B cell (primary cell): ENCODE results near the gene SCMH1. TPM values are rescaled to one million over a fixed set of nuclear protein-coding genes. Genes with fewer than 3 reads are reported as not detected.

Experiments
- ATAC-seq: fragments of 200-7000 bp; cut with Tn5 transposase; one replicate; pipeline ENCODE4 v1.10.0; 2021; ENCODE audit warnings: low read depth, mild to moderate bottlenecking, moderate number of reproducible peaks, moderate library complexity
- CTCF ChIA-PET: fragments of 350-600 bp; sonication (Branson Sonifier 250); formaldehyde crosslinking; loops from one replicate; lab custom pipeline; 2021; ENCODE audit warnings: antibody characterized with exemption, inconsistent platforms; lab: Charles Lee
- POLR2A ChIA-PET: fragments of 350-600 bp; sonication (Branson Sonifier 250); formaldehyde crosslinking; loops from one replicate; lab custom pipeline; 2021; ENCODE audit warnings: antibody characterized with exemption; lab: Charles Lee
- DNase-seq: peaks from one replicate; pipeline ENCODE4 v3.0.0; 2013
- H2AFZ ChIP-seq: 2 replicates; pipeline ENCODE4 v1.6.1; 2012; ENCODE audit warnings: mild to moderate bottlenecking, low read depth, low read length; ENCODE audit not compliant: insufficient read depth, poor library complexity, severe bottlenecking
- H3K27ac ChIP-seq, 2 donors: 1 replicate in 1 of 2; 2 replicates in 1 of 2; pipeline ENCODE4 v1.5.1; 2012 to 2013; ENCODE audit warnings: low read length in 2 of 2, mild to moderate bottlenecking in 2 of 2, moderate library complexity in 1 of 2
- H3K27me3 ChIP-seq, 4 experiments: fragments of 200-600 bp in 1 of 4; sonication (generic) in 1 of 4; replicated peaks in 1 of 4; 1 replicate in 2 of 4; 2 replicates in 2 of 4; pipeline versions ENCODE4 v1.6.1 to v1.7.0; 2013 to 2016; ENCODE audit warnings: low read length in 3 of 4, mild to moderate bottlenecking in 2 of 4, mixed read lengths in 1 of 4, moderate library complexity in 1 of 4; ENCODE audit not compliant: insufficient read depth in 4 of 4, control insufficient read depth in 3 of 4; ENCODE audit errors: control extremely low read depth in 1 of 4
- H3K36me3 ChIP-seq, 2 experiments: replicated peaks in 1 of 2; 1 replicate in 1 of 2; 2 replicates in 1 of 2; pipeline versions ENCODE4 v1.6.1 to v1.7.1; 2013; ENCODE audit warnings: low read length in 1 of 2; ENCODE audit not compliant: insufficient read depth in 2 of 2, control insufficient read depth in 1 of 2; ENCODE audit errors: control extremely low read depth in 1 of 2, extremely low read depth in 1 of 2
- H3K4me1 ChIP-seq, 2 donors: fragments of 200-600 bp in 1 of 2; sonication (generic) in 1 of 2; 1 replicate in 1 of 2; 2 replicates in 1 of 2; pipeline versions ENCODE4 v1.5.1 to v1.6.1; 2013 to 2017; ENCODE audit warnings: low read length in 2 of 2; ENCODE audit not compliant: control insufficient read depth in 2 of 2, insufficient read depth in 2 of 2
- H3K4me2 ChIP-seq: replicated peaks from 2 replicates; pipeline ENCODE3; 2012; ENCODE audit warnings: mild to moderate bottlenecking, low read depth, low read length; ENCODE audit not compliant: poor library complexity, severe bottlenecking
- H3K4me3 ChIP-seq, 5 experiments: fragments of 200-600 bp in 1 of 5; sonication (generic) in 1 of 5; 1 replicate in 3 of 5; 2 replicates in 2 of 5; pipeline versions ENCODE4 v1.5.1 to v1.7.0; 2011 to 2016; ENCODE audit warnings: low read length in 4 of 5, mild to moderate bottlenecking in 4 of 5, low read depth in 2 of 5, control low read depth in 1 of 5, moderate library complexity in 1 of 5; ENCODE audit not compliant: insufficient read depth in 1 of 5; ENCODE audit errors: control extremely low read depth in 1 of 5, extremely low read depth in 1 of 5
- H3K79me2 ChIP-seq: fragments of 200-600 bp; sonication (generic); one replicate; pipeline ENCODE4 v1.6.0; 2016; ENCODE audit warnings: low read length; ENCODE audit not compliant: control insufficient read depth, insufficient read depth
- H3K9ac ChIP-seq: fragments of 200-600 bp; sonication (generic); 2 replicates; pipeline ENCODE4 v1.6.1; 2017; ENCODE audit warnings: mild to moderate bottlenecking, low read length, moderate library complexity
- H3K9me3 ChIP-seq, 3 donors: one replicate each; pipeline versions ENCODE4 v1.6.1 to v1.7.1; 2013; ENCODE audit warnings: low read length in 2 of 3; ENCODE audit not compliant: control insufficient read depth in 2 of 3, insufficient read depth in 1 of 3; ENCODE audit errors: control extremely low read depth in 1 of 3
- H4K20me1 ChIP-seq: 2 replicates; pipeline ENCODE4 v1.6.0; 2012; ENCODE audit warnings: mild to moderate bottlenecking, low read length; ENCODE audit not compliant: insufficient read depth, control insufficient read depth, poor library complexity, severe bottlenecking
- H3K27ac Mint-ChIP-seq: one replicate; pipeline ENCODE4 v1.8.0; 2021; ENCODE audit warnings: mixed read lengths
- H3K27me3 Mint-ChIP-seq: one replicate; pipeline ENCODE4 v1.8.0; 2021; ENCODE audit warnings: mixed read lengths
- H3K4me1 Mint-ChIP-seq: one replicate; pipeline ENCODE4 v1.8.0; 2021; ENCODE audit warnings: mixed read lengths
- H3K4me3 Mint-ChIP-seq: one replicate; pipeline ENCODE4 v1.8.0; 2021; ENCODE audit warnings: mixed read lengths
- H3K9me3 Mint-ChIP-seq: one replicate; pipeline ENCODE4 v1.8.0; 2022; ENCODE audit warnings: mixed read lengths; ENCODE audit not compliant: insufficient read depth
- EZH2 ChIP-seq: IDR thresholded peaks from 2 replicates; pipeline ENCODE4 v1.6.1; 2012; ENCODE audit warnings: borderline replicate concordance, low read depth, mild to moderate bottlenecking, moderate library complexity, low read length; ENCODE audit not compliant: insufficient read depth, poor library complexity, severe bottlenecking
- WGBS: methylation state at CpG from one replicate; pipeline ENCODE4 v1.1.5; 2013; ENCODE audit warnings: missing lambda C conversion rate; ENCODE audit not compliant: insufficient coverage; 5-methylcytosine and 5-hydroxymethylcytosine counted together
- intact Hi-C: fragments of 100-400 bp; cut with micrococcal nuclease; formaldehyde crosslinking; loops from one replicate; pipeline ENCODE4 v1.10.0; 2022
- polyA plus RNA-seq: library from polyadenylated mRNA; depleted of rRNA; stranded (reverse); fragments of >200 nt; gene quantifications from 2 replicates; pipeline ENCODE4 v1.2.3, GENCODE V29; 2012
- total RNA-seq, 2 donors: library from RNA; stranded (reverse); fragments of 120-200 nt in 1 of 2; gene quantifications; 1 replicate in 1 of 2; 2 replicates in 1 of 2; pipeline versions ENCODE4 v1.2.3 to v1.2.4, GENCODE V29; 2013 to 2022
- TF ChIP-seq, protein P1 (sequence below): fragments of 200-600 bp; IDR thresholded peaks from one replicate; pipeline ENCODE4 v1.8.0; 2022; ENCODE audit warnings: antibody characterized with exemption, mild to moderate bottlenecking

SCMH1 gene
- total and polyA plus RNA-seq, 2 donors (not counting 1 experiment from before 2014, with no cell fraction given) = 29.4 to 33.3 TPM

DNA sequence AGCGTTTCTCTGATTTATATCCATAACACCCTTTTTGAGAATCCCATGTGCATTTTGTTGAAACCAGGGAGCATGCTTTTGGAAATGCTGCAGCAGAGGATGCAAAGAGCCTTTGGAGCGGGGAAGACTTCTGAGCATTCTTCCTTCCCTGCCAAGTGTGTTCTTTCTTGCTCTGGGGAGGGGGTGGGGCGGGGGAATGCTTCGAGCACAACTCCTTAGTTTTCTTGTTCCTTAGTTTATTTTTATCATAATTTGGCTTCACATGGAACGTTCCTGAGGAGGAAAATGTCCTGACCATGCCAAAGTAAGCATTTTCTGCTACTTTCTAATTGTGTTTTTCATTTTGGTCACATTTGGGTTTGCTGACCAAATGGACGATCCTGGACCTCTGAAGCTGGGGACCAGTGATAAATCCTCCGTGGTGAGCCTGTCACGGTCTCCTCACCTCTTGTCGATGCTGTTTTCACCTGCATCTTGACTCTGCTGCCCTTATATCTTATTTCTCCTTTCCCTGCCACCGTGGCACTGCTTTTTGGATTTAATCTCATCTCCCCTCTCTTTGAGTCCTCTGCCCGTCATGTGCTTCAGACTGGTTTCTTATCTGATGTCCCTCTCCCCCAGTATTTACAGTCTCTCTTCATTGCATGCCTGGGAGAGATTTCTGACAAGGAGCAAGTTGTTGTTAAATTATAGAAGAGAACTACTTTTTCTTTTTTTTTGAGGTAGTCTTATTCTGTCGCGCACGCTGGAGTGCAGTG lies 260.2 kb downstream of the SCMH1 start:
- Mint-ChIP-seq H3K4me1 (peaks cover 15% of the 10 kb centered on the region), H3K27ac (no peak overlapping the region), H3K4me3 (peak overlapping the region; percentile 48), H3K9me3 (no peaks in the 10 kb centered on the region), H3K27me3 (no peaks in the 10 kb centered on the region)
- ATAC-seq (no peak), DNase-seq (no peak)
- Histone ChIP-seq H3K27me3 (no peaks in the 10 kb centered on the region), H4K20me1 (no peaks in the 10 kb centered on the region), H3K9me3 (no peaks in the 10 kb centered on the region), H3K36me3 (peaks cover 0 to 31% of the 10 kb centered on the region in 2 experiments), H3K4me1 (peaks cover 13 to 18% of the 10 kb centered on the region in 2 donors), H3K79me2 (peaks cover 52% of the 10 kb centered on the region), H3K4me3 (no peak overlapping the region), H3K4me2 (no peak overlapping the region), H2AFZ (no peak overlapping the region), H3K27ac (no peak overlapping the region), H3K9ac (no peak overlapping the region)
- ChIA-PET CTCF (interaction anchor here (1.6 kb wide), 1 partner anchor 22 kb away, joined by 6 read pairs; no protein-coding TSS in a partner anchor), POLR2A (no interaction called here)
- intact Hi-C loops = no loop called here
- TF ChIP-seq, protein P1, sequence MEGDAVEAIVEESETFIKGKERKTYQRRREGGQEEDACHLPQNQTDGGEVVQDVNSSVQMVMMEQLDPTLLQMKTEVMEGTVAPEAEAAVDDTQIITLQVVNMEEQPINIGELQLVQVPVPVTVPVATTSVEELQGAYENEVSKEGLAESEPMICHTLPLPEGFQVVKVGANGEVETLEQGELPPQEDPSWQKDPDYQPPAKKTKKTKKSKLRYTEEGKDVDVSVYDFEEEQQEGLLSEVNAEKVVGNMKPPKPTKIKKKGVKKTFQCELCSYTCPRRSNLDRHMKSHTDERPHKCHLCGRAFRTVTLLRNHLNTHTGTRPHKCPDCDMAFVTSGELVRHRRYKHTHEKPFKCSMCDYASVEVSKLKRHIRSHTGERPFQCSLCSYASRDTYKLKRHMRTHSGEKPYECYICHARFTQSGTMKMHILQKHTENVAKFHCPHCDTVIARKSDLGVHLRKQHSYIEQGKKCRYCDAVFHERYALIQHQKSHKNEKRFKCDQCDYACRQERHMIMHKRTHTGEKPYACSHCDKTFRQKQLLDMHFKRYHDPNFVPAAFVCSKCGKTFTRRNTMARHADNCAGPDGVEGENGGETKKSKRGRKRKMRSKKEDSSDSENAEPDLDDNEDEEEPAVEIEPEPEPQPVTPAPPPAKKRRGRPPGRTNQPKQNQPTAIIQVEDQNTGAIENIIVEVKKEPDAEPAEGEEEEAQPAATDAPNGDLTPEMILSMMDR = no peak
- TF ChIP-seq EZH2 = no peak
- 95% methylated on average over 9 of the region's 14 CpGs for WGBS

DNA sequence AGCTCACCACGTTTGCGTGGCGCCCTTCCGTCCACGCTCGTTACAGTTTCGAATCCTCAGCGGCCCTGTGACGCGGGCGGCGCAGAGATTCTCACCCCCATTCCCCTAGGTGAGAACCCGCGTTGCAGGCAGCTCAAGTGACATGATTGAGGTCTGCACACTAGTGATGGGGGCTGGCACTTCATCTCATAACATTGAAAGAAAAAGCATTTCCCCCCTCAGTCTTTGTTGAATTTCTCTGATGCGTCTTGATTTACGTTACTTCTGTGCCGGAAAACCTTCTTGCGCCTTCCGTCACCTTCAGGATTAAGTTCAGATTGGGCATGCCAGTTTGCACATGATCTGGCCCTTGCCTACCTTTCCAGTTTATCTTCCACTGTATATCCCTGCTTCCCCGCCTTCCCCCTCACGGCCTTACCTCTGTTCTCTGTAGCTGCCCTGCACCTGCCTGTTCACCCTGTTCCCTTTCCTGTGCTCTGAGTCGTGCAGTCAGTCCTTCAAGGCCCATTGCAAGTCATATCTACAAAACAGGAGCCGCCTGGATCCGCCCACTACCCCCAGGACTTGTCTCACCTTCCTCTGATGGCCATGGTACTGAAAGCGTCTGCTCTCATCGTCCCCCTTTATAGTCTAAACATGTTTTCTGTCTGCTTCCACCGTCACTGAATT lies 261.5 kb downstream of the SCMH1 start:
- 26% methylated on average over 26 of the region's 27 CpGs for WGBS
- peaks cover 15% of the 10 kb centered on the region for H3K4me1 Mint-ChIP-seq
- H3K4me3 Mint-ChIP-seq = peak overlapping the region; percentile 97
- Histone ChIP-seq H3K9me3 (no peaks in the 10 kb centered on the region), H3K4me2 (peak overlapping the region; percentile 87), H3K36me3 (peaks cover 0 to 19% of the 10 kb centered on the region in 2 experiments), H3K4me1 (peaks cover 13 to 18% of the 10 kb centered on the region in 2 donors), H3K27ac (peak overlapping the region; percentile 40 to 82), H3K4me3 (peak overlapping the region; percentile 45 to 89 (median 82)), H3K79me2 (peaks cover 46% of the 10 kb centered on the region), H4K20me1 (no peaks in the 10 kb centered on the region), H3K27me3 (no peaks in the 10 kb centered on the region), H3K9ac (peak overlapping the region; percentile 81), H2AFZ (peak overlapping the region; percentile 100)
- CTCF ChIA-PET = interaction anchor here (1.6 kb wide), 1 partner anchor 23 kb away, joined by 6 read pairs; no protein-coding TSS in a partner anchor
- H3K27ac Mint-ChIP-seq = peak overlapping the region; percentile 79
- POLR2A ChIA-PET = no interaction called here
- intact Hi-C loops = no loop called here
- DNase-seq (no peak), ATAC-seq (peak; percentile 4)
- no peaks in the 10 kb centered on the region for H3K9me3 Mint-ChIP-seq
- TF ChIP-seq, protein P1 = no peak
- TF ChIP-seq EZH2 = no peak
- H3K27me3 Mint-ChIP-seq = no peaks in the 10 kb centered on the region
